HG03045 (cell line): ENCODE results near the gene EPC2.
A peak's percentile ranks its signal among the peaks of the same experiment; 100 is the strongest.
"Not testable (repeated sequence)": the region's sequence is repeated elsewhere in the genome, so short reads cannot be mapped to it uniquely, and the experiment has no call there.

ENCODE experiments used
- ATAC-seq: cut with Tn5 transposase; IDR thresholded peaks from one replicate; pipeline ENCODE4 v1.9.1; 2021; ENCODE audit warnings: mild to moderate bottlenecking, moderate library complexity; ENCODE audit not compliant: unreplicated experiment

EPC2 gene

DNA sequence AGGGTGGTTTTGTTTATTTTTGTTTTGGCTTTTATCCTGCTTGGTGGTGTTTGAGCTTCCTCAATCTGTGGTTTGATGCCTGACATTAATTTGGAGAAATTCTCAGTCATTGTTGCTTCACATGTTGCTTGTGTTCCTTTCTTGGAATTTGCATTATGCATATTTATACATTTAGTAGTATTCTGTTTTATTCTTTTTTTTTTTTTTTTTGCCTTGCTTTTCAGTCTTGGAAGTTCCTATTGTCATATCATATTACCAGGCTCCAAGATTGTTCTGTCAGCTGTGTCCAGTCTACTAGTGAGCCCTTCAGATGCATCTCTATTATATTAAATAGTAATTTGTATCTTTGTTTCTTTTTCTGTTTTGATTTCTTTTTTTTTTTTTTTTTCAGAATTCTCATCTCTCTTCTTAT, 77.0 kb downstream of the EPC2 start:
- ATAC-seq, result no peak

DNA sequence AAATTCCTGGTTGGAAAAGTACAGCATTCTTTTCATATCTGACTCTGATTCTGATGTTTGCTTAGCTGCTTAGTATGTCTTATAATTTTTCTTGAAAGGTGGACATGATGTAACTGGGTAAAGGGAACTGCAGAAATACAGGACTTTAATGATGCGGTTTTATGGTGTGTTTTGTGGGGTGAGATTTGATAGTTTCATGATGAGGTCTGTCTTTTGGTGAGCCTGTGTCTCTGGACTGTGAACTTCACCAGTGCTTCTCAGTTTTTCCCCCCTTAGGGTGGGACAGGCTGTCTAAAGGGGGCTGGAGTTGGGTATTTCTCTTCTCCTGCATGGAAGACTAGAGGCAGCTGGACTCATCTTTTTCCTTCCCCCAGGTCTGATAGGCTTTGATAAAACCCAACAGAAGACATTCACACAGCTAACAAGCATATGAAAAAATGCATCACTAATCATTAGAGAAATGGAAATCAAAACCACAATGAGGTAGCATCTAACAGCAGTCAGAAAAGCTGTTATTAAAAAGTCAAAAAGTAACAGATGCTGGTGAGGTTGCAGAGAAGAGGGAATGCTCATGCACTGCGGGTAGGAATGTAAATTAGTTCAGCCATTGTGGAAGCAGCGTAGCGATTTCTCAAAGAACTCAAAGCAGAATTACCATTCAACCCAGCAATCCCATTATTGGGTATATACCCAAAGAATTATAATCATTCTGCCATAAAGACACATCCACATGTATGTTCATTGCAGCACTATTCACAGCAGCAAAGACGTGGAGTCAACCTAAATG, 77.6 kb downstream of the EPC2 start:
- ATAC-seq, result no peak

- ATAC-seq, result no peak
Measured at GRCh38 chr2:148725564-148725963, 81.0 kb downstream of the EPC2 start.

GRCh38 chr2:148726228-148726627, 81.7 kb downstream of the EPC2 start:
- peak; percentile 53 for ATAC-seq

GRCh38 chr2:148730085-148730484, 85.5 kb downstream of the EPC2 start:
- ATAC-seq, result no peak

DNA sequence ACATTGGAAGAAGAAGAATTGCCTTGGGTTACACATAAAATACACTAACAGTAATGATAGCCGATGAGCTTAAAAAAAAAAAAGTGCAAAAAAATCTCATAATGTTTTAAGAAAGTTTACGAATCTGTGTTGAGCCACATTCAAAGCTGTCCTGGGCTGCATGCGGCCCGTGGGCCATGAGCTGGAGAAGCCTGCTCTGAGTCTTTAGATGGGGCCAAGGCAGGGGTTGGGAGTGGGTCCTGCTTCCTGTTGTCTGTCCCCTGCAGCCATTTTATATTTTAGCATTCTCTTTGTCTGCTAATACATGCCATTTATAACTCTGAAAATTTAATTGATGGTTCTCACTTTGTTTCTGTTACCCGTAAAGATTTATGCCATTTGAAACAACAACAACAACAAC, 93.2 kb downstream of the EPC2 start:
- ATAC-seq, result no peak

- ATAC-seq, result no peak
Measured at GRCh38 chr2:148739454-148740105, 95.0 kb downstream of the EPC2 start.

DNA sequence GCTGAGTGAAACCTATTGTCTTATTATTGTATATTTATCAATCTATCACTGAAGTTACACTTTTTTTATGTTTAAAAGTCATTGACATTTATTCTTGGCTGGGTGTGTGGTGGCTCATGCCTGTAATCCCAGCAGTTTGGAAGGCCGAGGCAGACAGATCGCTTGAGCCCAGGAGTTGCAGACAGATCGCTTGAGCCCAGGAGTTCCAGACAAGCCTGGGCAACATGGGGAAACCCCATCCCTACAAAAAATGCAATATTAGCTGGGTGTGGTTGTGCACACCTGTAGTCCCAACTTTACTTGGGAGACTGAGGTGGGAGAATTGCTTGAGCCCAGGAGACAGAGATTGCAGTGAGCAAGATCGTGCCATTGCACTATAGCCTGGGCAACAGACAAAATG, 97.8 kb downstream of the EPC2 start:
- no peak for ATAC-seq

DNA sequence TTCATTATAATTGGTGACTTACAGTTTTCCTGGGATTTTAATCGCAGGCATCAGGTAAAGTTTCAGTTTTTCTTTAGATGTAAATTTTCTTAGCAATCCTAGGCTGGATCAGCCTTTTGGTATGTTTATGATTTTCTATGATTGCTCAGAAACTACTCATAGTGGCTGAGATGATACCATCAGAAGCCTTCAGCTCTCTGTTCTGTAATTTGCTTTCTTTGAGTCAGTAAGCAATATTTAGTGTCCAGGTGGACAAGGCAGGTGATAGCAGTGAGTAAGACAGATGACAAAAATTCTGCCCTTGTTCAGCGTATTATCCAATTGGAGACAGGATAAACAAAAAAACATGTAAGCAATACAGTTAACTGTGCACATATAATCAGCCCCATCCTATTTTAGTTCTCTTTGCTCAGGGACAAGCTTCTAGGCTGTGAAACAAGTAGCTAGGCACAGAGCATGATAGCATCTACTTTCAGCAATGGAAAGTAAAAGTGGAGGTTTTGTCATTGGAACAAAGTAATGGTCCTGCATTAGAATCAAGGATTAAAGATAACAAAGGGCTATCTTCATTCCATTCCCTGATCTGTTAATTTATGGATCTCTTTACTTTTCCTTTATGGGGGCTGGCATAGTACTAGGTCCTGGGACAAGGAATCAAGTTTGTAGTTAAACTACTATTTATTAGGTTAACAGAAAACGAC, 100.8 kb downstream of the EPC2 start:
- ATAC-seq, result no peak

DNA sequence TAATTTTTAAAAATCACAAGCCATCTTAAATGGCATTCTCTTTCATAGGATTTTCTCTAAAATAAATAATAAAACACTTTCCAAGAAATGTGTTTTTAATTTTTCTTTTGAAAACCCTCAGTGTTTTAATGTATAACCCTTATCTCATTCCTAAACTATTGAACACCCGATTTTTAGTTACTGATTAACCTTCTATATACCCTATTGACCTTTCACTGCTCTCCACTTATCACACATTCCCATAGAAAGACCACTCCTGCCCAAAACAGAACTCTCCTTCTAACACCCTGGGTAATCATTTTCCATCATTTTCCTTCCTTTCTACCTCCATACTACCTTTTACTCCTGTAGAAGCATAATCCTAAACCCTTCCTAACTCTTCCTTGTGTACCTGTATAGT, 102.4 kb downstream of the EPC2 start:
- ATAC-seq, result no peak

GRCh38 chr2:148751907-148752306, 107.4 kb downstream of the EPC2 start:
- no peak for ATAC-seq

DNA sequence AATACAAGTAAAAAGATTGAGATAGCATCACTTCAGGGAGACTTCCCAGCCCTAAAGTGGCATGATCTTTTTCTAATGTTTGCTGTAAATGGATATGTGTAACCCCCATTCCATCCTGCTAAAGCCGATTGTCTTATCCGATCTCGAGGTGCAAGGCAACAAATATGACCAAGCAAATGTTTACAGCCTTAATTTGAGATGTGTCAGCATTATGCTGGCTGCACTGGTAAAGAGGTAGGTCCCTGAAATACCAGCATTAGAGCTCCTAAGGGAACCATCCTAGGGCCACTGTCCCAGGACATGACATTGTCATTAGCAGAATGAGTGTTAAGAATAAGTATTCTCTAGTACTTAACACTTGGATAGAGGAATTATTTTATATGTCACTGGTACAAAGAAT, 108.4 kb downstream of the EPC2 start:
- ATAC-seq, result no peak

DNA sequence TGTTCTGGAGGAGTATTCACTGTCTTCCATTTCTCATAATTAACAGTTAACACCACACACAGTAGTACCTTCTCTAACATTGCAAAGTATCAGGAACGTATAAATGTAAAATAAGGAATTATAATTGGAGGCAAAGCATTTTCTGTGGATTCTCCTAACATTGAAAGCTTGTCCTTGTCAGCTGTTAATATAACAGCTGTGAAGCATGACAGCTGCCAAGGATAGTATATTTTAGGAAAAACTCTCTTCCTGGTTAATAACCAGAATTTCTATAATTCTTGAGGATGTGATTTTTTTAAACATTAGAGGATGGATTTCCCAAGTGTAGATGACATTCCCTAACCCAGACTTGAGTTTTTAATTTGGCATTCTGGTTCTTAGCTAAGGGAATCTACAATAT, 110.3 kb downstream of the EPC2 start:
- ATAC-seq, result no peak

GRCh38 chr2:148756292-148756975, 111.9 kb downstream of the EPC2 start:
- ATAC-seq, result no peak

GRCh38 chr2:148764815-148765214, 120.3 kb downstream of the EPC2 start:
- no peak for ATAC-seq

DNA sequence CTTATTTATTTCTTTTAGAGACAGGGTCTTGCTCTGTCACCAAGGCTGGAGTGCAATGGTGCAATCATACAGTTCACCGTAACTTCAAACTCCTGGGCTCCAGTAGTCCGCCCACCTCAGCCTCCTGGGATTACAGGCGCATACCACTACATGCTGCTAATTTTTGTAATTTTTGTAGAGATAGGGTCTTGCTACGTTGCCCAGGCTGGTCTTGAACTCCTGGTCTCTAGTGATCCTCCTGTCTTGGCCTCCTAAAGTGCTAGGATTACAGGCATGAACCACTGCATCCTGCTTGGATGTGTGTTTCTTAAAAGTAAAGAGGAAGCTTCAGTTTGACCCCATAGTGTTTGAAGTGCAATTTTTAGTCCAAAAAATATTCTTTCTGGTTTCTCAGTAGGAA, 125.5 kb downstream of the EPC2 start:
- ATAC-seq, result no peak

GRCh38 chr2:148781544-148781943, 137.0 kb downstream of the EPC2 start:
- no peak for ATAC-seq

GRCh38 chr2:148789059-148789458, 144.5 kb downstream of the EPC2 start:
- ATAC-seq, result no peak

DNA sequence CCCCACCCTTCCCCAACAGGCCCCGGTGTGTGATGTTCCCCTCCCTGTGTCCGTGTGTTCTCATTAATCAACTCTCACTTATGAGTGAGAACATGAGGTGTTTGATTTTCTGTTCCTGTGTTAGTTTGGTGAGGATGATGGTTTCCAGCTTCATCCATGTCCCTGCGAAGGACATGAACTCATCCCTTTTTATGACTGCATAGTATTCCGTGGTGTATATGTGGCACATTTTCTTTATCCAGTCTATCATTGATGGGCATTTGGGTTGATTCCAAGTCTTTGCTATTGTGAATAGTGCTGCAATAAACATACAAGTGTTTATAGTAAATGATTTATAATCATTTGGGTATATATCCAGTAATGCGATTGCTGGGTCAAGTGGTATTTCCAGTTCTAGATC, 145.6 kb downstream of the EPC2 start:
- not testable (repeated sequence) for ATAC-seq

- no peak for ATAC-seq
Measured at GRCh38 chr2:148794558-148794957, 150.0 kb downstream of the EPC2 start.

DNA sequence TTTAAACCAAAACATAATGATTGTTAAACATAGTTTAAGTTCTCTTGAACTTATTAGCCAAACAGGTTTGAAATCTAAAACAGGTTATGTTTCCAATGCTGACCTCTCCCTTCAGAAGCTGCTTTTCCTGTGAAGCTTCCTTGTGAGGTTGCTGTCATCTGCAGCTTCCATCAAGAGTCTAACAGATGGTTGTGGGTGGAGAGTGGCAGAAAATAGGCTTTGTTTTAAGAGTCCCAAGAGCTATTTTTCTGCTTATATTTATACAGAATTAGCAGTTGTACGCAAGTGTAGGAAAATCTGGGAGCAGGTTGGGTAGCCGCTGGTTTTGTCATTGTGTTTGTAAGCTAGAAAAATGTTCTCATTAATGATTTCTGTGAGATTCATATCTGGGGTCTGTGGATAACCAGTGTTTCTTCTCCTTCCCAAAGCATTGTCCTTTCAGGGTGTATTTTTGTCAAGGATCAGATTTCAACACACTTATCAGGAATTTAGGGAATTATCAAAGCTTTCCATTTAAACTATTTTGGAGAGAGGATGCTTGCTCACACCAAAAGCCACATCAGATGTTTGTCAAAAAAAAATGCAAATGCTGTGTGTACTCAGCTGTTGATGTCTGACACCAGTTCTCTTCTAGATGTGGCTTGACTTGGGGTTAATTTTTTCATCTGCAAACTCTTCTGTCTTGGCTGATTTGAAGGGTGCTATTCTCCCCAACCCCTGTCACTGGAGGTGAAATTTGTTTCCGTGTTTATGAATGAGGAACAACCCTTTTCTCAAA, 152.4 kb downstream of the EPC2 start:
- ATAC-seq, result no peak
